Gastroesophageal sphincter (tissue), 4 donors: ENCODE measurements around the gene C2CD2. TPM values are rescaled to one million over a fixed set of nuclear protein-coding genes. Genes with fewer than 3 reads are reported as not detected.
A peak's percentile ranks its signal among the peaks of the same experiment; 100 is the strongest.

Source experiments
- ATAC-seq: fragments of 150-250 bp; one replicate; pipeline ENCODE4 v1.9.1; 2016; ENCODE audit warnings: mild to moderate bottlenecking, moderate library complexity
- H3K27ac ChIP-seq, 4 donors: fragments of 200-600 bp; sonication (generic) in 3 of 4; 1 replicate in 3 of 4; 2 replicates in 1 of 4; pipeline ENCODE4 v1.5.1; 2016 to 2019
- H3K27me3 ChIP-seq: fragments of 200-600 bp; sonication (generic); one replicate; pipeline ENCODE4 v1.5.1; 2019
- H3K36me3 ChIP-seq, 2 donors: fragments of 200-600 bp; sonication (generic); one replicate each; pipeline ENCODE4 v1.5.1; 2019; ENCODE audit warnings: control low read depth in 1 of 2
- H3K4me1 ChIP-seq, 3 donors: fragments of 200-600 bp; sonication (generic); 1 replicate in 2 of 3; 2 replicates in 1 of 3; pipeline ENCODE4 v1.5.1; 2016 to 2019; ENCODE audit warnings: control low read depth in 2 of 3
- H3K4me3 ChIP-seq, 2 donors: fragments of 200-600 bp; sonication (generic); one replicate each; pipeline ENCODE4 v1.5.1; 2019; ENCODE audit warnings: mild to moderate bottlenecking in 1 of 2, moderate library complexity in 1 of 2
- H3K9me3 ChIP-seq, 3 donors: fragments of 200-600 bp; sonication (generic); one replicate each; pipeline ENCODE4 v1.5.1; 2017 to 2019; ENCODE audit warnings: control low read depth in 2 of 3
- EP300 ChIP-seq: sonication (generic); formaldehyde crosslinking; IDR thresholded peaks from one replicate; pipeline ENCODE4 v1.6.1; 2017; ENCODE audit warnings: antibody characterized with exemption, mild to moderate bottlenecking
- POLR2A ChIP-seq, 2 donors: fragments of 450-650 bp; IDR thresholded peaks; one replicate each; pipeline ENCODE4 v1.6.1; 2017; ENCODE audit warnings: antibody characterized with exemption in 2 of 2, mild to moderate bottlenecking in 2 of 2, moderate library complexity in 1 of 2
- POLR2AphosphoS5 ChIP-seq: sonication (generic); formaldehyde crosslinking; IDR thresholded peaks from one replicate; pipeline ENCODE4 v1.6.1; 2017; ENCODE audit warnings: antibody characterized with exemption
- WGBS, 2 donors: methylation state at CpG; one replicate each; pipeline ENCODE4 v1.1.5; 2018; ENCODE audit warnings: low coverage in 1 of 2; 5-methylcytosine and 5-hydroxymethylcytosine counted together
- total RNA-seq, 4 donors: library from RNA; depleted of rRNA; stranded (reverse); fragments of >200 nt; gene quantifications; one replicate each; pipeline ENCODE4 v1.1.0, GENCODE V29; 2016
- TF ChIP-seq, protein P1 (sequence below), 4 experiments: fragments of 200-600 bp in 2 of 4; fragments of 450-650 bp in 2 of 4; sonication (generic) in 1 of 4; IDR thresholded peaks; one replicate each; pipeline ENCODE4 v1.5.1; 2017 to 2019; ENCODE audit warnings: antibody characterized with exemption in 4 of 4, mild to moderate bottlenecking in 2 of 4, moderate library complexity in 2 of 4

Gene C2CD2
- total RNA-seq, 4 donors from 2014 or later: 15.6 to 38.9 (median 18.7) TPM

DNA sequence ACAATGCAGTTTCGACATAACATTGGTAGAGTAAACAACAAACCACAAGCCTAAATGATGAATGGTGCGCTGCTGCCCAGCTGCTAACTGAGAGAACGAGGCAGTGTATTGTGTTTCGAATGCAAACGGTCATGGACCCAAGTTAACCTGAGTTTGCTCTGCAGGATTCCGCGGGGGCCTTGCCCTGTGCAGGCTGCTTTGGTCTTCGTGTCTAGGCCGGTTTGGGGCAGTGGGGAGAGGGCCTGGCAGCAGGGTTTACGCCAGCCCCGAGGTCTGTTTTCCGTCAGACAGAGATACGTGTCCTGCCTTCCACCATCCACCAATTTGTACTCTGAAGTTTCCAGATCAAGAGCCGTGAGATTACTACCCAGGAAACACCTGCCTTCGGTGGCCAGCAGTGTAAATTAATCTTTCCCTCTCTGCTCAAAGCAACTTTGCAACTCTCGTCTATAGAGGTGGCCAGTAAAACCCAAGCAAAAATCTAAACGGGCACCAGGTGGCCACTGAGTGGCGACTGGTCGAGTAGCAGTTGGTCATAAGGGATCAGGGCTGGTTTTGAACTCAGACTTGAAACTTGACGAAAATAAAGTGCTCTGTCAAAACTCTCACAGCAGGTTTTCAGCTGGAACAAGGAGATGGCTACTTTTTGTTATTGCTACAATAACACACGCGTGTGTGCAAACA, 68.3 kb downstream of the C2CD2 start:
- H3K27ac ChIP-seq: no peak overlapping the region
- WGBS, 2 donors: 55 to 68% methylated on average over 11 to 22 of the region's 22 CpGs
- H3K4me3 ChIP-seq: no peak overlapping the region
- no peak for ATAC-seq
- H3K27me3 ChIP-seq: no peaks in the 10 kb centered on the region
- H3K36me3 ChIP-seq: peaks cover 0 to 19% of the 10 kb centered on the region in 2 donors
- H3K4me1 ChIP-seq: peaks cover 0 to 1% (median 0%) of the 10 kb centered on the region in 3 donors
- no peaks in the 10 kb centered on the region for H3K9me3 ChIP-seq
- TF ChIP-seq, protein P1, sequence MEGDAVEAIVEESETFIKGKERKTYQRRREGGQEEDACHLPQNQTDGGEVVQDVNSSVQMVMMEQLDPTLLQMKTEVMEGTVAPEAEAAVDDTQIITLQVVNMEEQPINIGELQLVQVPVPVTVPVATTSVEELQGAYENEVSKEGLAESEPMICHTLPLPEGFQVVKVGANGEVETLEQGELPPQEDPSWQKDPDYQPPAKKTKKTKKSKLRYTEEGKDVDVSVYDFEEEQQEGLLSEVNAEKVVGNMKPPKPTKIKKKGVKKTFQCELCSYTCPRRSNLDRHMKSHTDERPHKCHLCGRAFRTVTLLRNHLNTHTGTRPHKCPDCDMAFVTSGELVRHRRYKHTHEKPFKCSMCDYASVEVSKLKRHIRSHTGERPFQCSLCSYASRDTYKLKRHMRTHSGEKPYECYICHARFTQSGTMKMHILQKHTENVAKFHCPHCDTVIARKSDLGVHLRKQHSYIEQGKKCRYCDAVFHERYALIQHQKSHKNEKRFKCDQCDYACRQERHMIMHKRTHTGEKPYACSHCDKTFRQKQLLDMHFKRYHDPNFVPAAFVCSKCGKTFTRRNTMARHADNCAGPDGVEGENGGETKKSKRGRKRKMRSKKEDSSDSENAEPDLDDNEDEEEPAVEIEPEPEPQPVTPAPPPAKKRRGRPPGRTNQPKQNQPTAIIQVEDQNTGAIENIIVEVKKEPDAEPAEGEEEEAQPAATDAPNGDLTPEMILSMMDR (IDR thresholded peaks at IDR 0.05): no peak
- TF ChIP-seq EP300 (no peak), POLR2A (IDR thresholded peaks at IDR 0.05) (no peak), POLR2AphosphoS5 (no peak)

DNA sequence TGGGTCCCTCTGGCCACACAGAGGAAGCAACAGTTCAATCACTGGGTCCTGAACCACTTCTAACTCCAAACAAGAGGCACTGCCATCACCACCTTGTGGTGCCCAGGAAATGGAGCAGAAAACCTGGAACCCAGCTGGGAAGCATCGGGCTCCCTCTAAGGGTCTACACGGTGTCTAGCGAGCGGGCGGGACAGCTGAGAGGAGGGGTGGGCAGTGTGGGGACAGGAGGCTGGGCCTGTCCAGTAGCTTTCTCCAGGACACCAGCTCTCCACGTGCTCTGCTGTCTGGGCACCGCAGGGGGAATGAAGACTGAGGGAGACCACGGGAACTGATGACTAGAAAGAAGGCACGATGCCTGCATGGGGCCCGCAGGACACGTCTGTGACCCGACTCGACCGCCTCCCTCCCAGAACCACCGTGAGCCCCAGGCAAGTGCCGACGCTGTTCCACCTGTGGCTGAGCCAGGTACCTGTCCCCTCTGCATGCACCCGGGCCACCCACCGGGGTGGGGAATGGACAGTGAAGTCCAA, 69.3 kb downstream of the C2CD2 start:
- ATAC-seq: no peak
- Histone ChIP-seq H3K4me1 (peaks cover 0 to 10% (median 0%) of the 10 kb centered on the region in 3 donors), H3K36me3 (peaks cover 0 to 18% of the 10 kb centered on the region in 2 donors), H3K4me3 (no peak overlapping the region), H3K9me3 (no peaks in the 10 kb centered on the region), H3K27ac (no peak overlapping the region), H3K27me3 (no peaks in the 10 kb centered on the region)
- TF ChIP-seq, protein P1 (IDR thresholded peaks at IDR 0.05): no peak
- WGBS, 2 donors: no CpG with 5 or more reads among the region's 19 CpGs

DNA sequence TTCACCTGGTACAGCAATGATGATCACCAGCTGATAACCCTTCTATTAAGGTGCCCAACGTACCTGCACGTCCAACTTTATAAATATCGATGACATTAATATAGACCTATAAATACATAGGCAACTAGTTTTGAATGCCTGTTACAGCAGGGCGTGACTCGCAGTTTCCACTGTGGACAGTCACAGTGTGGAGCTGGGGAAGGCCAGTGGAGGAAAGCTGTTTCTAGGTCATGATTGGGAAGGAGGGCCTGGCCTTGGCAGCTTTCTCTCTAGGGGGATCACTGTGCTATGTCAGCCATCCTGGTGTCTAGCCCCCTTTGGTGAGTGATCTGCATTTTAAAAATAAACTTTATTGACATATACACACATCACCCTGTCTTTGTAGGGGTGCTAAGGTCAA, 70.2 kb downstream of the C2CD2 start:
- 86 to 88% methylated on average over 3 to 5 of the region's 5 CpGs for WGBS, 2 donors

DNA sequence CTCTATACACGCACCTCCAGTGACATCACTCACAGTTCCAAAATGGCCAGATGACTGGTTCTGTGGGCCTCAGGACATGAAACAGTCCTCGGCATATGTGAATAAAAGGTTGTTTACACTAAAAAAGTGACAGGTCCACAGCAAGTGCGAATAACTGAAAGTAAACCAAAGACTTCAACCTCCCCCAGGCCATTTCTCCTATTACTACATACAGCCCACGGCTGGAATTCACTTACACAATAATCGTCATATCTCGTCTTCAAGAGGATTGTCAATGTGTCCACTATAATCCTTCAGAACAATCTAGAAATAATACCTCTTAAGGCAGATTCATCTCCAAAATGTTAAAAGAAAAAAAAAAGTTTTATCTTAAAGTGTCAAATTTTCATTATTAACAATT, 72.8 kb downstream of the C2CD2 start:
- TF ChIP-seq EP300 (no peak), POLR2AphosphoS5 (no peak), POLR2A (IDR thresholded peaks at IDR 0.05) (no peak)
- TF ChIP-seq, protein P1 (IDR thresholded peaks at IDR 0.05): no peak
- Histone ChIP-seq H3K4me1 (peaks cover 0 to 35% (median 6%) of the 10 kb centered on the region in 3 donors), H3K9me3 (no peaks in the 10 kb centered on the region), H3K4me3 (no peak overlapping the region), H3K27ac (no peak overlapping the region), H3K36me3 (no peaks in the 10 kb centered on the region), H3K27me3 (no peaks in the 10 kb centered on the region)
- ATAC-seq: no peak
- 88 to 91% methylated on average over 6 of the region's 6 CpGs for WGBS, 2 donors

More for the DNA sequence above, 70.2 kb downstream of the C2CD2 start:
- H3K9me3 ChIP-seq: no peaks in the 10 kb centered on the region
- H3K27me3 ChIP-seq: no peaks in the 10 kb centered on the region
- H3K36me3 ChIP-seq: peaks cover 0 to 11% of the 10 kb centered on the region in 2 donors
- no peak overlapping the region for H3K27ac ChIP-seq
- peaks cover 0 to 11% (median 0%) of the 10 kb centered on the region in 3 donors for H3K4me1 ChIP-seq
- no peak overlapping the region for H3K4me3 ChIP-seq
- no peak for TF ChIP-seq POLR2AphosphoS5
- TF ChIP-seq, protein P1 (IDR thresholded peaks at IDR 0.05): no peak
- no peak for ATAC-seq

DNA sequence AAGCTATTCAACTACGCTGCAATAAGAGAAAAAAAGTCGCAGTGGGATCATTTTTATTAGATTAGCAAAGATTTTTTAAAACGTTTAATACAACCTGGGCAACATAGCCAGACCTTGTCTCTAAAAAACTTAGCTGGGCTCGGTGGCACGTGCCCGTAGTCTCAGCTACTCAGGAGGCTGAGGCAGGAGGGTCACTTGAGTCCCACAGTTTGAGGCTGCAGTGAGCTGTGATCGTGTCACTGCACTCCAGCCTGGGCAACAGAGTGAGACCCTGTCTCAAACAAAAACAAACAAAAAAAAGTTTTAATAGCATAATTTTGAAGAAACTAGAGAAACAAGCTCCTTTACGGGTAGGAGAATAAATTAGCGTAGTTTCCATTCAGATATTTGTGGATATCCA, 73.7 kb downstream of the C2CD2 start:
- WGBS, 2 donors: 84 to 90% methylated on average over 9 of the region's 9 CpGs
- no peak overlapping the region for H3K27ac ChIP-seq
- TF ChIP-seq, protein P1 (IDR thresholded peaks at IDR 0.05): no peak
- TF ChIP-seq EP300 (no peak), POLR2A (IDR thresholded peaks at IDR 0.05) (no peak), POLR2AphosphoS5 (no peak)
- no peaks in the 10 kb centered on the region for H3K9me3 ChIP-seq
- peaks cover 0 to 36% (median 6%) of the 10 kb centered on the region in 3 donors for H3K4me1 ChIP-seq
- peak overlapping the region in 1 of 2 donors; percentile 84 for H3K4me3 ChIP-seq
- ATAC-seq: no peak
- no peaks in the 10 kb centered on the region for H3K36me3 ChIP-seq
- no peaks in the 10 kb centered on the region for H3K27me3 ChIP-seq
